Ramos (cell line): ENCODE measurements around the gene FOXI1.

ENCODE experiments used
- in situ Hi-C: fragments of 300-500 bp; cut with MboI; formaldehyde crosslinking; loops from one replicate; pipeline ENCODE4 v1.14.3; 2022; ENCODE audit warnings: low sequenced_read_pairs; ENCODE audit not compliant: unreplicated experiment

FOXI1 gene

DNA sequence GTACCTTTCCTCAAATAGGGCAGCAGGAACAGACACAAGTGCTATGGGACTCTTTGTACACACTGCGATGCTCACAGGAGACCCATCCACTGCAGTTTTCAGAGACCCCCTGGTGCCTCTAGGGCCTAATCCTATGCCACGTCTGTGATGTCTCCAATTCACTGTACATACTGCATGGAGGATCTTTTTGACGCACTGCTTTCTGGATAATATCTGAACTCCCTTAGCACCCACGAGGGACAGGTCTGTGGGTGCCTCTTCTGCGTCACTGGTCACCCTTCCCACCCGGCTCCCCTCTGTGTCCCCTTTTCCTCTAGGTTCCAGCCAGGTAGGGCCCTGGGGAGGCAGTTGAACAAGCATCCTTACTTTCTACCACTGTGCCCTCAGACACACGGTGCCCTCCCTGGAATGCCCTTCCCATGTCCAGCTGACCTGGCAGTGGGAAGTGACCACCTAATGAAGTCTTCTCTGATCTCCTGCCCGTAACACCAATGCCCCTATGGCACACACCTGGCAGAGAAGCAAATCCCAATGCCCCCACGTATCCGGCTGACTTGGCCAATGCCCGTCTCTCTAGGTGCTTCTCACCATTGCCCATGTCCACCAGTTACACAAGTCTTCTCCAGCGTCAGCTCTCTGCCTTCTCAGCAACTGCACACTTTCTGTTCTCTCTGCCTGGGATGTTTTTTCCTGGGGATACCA lies 41.5 kb downstream of the FOXI1 start:
- in situ Hi-C loops = no loop called here

DNA sequence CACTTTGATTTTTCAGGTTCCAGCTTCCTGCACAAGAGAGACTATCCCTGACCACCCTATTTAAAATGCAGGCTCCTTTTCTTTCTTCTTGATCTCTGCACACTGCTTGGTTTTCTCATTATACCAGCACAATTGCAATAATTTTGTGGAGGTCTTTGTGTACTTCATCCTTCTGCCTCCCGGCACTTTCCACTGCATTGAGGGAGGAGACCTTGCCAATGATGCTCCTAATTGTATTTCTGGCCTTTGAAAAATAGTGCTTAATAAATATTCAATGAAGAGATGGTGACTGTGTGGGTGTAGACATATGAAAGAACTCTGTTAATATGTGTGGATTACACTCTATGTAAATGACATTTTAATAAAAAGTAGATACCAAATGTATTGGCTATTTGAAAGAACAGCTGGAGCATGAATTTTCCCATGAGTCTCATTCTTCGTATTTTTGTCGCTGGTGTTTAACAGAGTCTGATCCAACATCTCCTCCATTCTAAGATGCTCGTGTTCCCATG lies 42.1 kb downstream of the FOXI1 start:
- in situ Hi-C loops = no loop called here

DNA sequence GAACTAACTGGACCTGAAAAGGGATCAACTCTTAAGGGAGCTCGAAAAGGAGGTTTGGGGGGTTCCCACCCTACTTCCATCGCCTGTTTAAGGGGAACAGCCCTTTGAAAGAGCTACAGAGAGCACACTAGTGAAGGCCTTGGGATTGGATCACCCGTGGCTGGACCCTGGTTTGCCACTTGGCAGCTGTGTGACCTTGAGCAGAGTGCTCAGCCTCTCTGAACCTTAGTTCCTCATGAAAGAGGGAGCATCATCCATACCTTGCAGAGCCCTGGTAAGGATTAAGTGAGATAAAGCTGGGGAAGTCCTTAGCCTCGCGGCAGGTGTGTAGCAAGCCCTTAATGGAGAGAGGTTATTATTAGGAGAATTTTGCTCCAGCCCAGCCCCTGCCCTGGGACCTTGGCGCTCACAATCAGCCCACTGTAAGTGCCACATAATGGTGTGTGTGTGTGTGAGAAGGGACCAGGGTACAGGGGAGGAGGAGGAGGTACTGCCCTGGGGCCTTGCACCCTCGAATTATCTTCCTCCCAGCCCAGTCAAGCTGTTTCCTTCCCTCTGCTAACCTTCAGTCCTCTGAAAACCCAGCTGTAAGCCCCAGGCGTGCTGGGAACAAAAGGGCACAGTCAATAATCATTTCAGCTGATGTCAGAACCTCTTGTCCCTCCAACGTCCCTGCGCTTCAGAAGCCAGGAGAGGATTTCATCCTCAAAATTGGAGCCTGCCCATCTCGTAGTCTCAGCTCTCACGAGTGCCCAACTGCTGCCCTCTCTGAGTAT lies 42.9 kb downstream of the FOXI1 start:
- in situ Hi-C loops = no loop called here

DNA sequence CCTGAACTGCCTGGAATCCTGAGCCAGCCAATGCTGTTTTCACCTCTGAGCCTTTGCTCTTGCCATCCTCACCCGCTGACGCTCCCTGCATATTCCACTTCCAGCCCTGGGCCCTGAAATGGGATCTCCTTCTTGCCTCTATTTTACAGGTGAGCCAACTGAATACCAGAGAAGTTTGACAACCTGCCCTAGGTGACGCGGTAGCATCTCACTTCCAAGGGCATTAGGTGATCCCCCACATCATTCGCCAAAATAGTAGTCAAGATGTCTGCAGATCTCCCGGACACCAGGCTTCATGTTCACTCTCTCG lies 43.5 kb downstream of the FOXI1 start:
- in situ Hi-C loops = no loop called here

DNA sequence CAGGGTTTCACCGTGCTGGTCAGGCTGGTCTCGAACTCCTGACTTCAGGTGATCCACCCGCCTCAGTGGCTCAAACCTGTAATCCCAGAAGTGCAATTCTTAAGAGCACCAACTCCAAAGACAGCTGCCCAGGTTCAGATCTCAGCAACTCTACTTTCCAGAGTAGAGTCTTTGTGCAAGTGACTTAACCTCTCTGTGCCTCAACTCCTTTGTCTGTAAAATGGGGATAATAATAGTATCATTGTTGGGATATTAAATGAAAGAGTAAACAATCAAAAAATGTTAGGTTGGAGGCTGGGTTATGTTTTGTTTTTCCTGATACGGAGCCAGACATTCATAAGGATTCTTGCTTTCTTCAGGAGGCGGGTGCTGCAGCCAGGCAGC lies 45.0 kb downstream of the FOXI1 start:
- in situ Hi-C loops = no loop called here

DNA sequence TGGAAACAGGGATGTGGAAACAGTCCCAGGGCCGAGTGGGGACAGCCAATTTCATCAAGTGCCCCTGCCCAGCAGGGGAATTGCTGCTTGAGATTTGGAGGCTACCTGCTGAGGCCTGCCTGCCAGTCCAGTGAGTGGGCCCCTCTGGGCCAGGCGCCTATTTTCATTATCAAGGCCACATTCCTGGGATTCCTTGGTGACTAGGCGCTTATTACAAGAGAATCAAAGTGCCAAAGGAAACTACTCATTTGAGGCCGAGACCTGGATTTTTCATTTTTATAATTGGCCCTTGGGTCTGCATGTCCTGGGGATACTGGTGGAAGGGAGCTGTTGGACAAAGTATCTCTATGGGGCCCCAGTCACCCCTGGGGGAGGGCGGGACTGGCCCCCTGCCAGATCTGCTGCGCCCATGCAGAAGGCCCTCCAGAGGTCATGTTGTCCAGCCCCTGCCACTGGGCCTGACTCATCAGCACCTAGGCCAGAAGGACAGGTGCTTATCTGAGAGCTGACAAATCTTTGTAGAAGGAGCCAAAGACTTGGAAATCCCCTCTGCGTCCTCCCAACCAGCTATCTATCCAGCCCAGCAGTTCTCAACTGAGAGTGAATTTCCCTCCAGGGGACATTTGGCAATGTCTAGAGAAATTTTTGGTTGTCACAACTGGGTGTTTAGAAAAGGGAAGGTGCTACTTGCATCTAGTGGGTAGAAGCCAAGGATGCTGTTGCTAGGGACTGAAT lies 45.6 kb downstream of the FOXI1 start:
- in situ Hi-C loops = no loop called here

DNA sequence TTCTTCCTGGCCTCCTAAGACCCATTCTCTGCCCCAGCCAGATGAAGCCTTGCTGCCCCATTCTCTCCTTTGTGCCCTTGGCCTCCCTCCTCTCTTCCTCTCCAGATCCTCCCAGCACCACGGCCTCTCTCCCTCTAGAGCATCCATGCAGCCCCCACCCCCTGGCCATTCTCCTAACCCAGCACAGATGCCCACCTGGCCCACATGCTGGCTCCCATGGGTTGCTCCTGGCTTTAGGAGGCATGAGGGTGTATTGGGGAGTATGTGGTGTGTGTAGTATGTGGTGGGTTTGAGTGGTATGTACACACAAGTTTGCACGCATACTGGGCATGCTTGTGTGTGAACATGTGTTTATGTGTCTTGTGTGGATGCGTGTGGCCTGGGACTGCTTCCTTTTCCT lies 47.1 kb downstream of the FOXI1 start:
- in situ Hi-C loops = no loop called here

DNA sequence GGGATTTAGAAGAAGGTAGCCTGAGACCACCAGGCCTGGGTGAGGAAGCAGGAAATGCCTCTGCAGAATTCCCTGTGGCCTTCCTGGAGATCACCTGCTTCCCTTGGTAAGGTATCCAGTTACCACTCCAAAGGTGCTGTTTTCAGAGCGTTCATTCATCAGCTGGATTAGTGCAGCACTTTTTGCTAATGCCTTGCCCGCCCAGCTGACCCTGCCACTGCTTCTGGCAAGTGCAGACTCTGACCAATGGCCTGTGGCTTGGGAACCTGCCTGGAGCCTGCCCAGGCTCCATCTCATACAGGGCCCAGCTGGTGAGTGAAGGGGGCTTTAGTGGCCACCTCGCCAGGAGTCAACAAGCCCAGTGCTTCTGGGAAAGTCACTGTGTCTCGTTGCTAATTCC lies 48.6 kb downstream of the FOXI1 start:
- in situ Hi-C loops = no loop called here

DNA sequence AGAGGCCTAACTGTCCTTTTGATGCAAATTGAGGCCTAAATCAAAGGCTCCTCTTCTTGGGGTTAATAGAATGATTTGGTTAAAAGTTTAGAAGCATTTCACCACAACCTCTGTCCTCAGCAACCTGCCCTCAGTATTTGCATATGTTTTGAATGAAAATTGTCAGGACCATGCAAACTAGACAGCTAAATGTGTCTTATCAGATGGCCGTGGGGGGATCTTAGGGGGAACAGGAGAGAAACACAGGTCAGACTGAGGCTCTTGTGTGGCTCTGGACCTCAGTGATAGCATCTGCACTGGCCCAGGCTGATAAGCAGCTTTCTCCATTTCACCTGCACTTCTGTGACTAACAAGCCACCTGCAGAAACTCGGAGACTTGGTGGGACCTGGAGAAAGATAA lies 49.0 kb downstream of the FOXI1 start:
- in situ Hi-C loops = no loop called here

DNA sequence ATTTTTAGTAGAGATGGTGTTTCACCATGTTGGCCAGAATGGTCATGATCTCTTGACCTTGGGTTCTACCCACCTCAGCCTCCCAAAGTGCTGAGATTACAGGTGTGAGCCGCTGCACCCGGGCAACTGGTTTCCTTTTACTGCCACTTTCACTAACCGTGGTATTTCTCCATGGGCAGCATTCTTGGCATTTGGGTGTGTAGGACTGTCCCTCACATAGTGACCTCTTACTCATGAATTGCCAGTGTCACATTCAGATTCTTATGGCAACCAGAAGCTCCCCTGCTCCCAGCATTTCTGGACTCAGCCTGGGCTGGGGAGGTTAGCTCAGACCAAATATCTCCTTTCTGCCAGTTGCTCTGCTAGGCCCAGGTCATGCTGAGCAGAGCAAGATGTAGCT lies 50.1 kb downstream of the FOXI1 start:
- in situ Hi-C loops = no loop called here

DNA sequence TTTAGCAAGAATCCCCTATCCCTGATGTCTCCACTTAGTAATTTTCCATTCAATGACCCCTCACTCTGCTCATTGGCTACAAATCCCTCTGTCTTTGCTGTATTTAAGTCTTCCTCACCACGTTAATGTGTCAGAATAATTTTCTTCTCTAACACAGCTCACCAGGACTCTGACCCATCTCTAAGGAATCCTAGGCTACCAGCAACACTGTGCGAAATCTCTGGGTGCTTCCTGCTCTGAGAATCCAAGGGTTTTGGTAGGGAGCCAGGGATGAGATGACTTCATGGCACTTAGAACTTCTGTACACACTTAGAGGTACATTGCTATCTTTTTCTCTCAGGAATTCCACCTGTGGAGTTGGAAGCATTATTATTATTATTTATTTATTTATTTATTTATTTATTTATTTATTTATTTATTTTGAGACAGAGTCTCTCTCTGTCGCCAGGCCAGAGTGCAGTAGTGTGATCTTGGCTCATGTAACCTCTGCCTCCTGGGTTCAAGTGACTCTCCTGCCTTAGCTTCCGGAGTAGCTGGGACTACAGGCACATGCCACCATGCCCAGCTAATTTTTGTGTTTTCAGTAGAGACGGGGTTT lies 53.5 kb downstream of the FOXI1 start:
- in situ Hi-C loops = no loop called here
